HG03432 (cell line): ENCODE results near the gene NEDD9.
A peak's percentile ranks its signal among the peaks of the same experiment; 100 is the strongest.

Experiments used
- ATAC-seq: cut with Tn5 transposase; IDR thresholded peaks from one replicate; pipeline ENCODE4 v1.9.1; 2021; ENCODE audit warnings: mild to moderate bottlenecking, moderate library complexity; ENCODE audit not compliant: unreplicated experiment

NEDD9 gene

DNA sequence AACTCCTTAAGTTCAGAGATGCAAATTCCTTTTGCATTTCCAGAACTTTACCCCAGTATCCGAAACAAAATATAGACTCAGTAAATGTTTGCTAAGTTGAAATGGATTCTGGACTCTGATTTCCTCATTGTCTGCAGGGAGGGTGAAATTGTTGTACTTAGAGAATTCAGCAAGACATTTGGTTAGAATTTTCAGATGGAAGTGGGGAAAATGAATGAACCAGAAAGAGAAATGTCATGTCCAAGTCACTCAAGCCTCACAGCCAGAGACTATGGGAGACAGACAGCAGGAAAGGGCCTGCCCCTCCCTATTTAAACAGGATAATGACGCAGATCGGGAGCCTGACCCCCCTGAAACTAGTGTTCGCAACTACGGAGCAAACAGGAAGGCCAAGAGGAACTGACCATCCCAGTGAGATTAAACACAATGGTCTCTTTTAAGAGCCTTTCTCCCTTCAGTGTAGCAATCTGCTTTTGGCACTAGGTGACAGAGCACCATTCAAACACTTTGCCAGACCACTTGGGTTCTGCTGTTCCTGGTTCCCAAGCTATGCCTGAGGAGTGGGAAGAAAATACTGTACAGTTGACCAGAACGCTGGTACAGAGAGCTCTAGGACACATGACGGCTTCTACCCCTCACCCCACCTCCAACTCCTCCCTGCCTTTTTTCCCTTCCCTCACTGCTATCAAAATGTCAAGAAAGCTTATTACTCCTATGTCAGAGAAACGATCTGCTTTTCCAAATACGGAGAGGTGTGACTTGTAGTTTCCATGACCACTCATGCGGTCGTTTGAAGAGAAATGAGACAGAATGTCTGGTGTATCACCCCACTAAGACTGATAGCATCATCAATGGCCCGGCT is 13.7 kb downstream of the NEDD9 start:
- ATAC-seq = no peak

DNA sequence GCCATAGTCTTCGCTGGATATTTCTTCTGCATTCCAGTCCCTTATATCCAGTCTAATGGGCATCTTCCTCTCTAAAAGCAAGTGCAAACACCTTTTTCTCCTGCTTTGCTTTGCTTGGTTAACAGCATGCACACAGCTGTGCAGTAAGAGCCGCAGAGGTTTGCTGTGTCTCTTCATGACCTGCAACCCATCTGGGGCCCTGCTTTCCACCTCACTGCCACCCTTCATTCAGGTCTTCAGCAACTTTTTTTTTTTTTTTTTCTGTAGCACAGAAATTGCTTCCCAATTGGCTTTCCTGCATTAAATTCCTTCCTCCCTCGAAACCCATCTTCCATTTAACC is 14.4 kb downstream of the NEDD9 start:
- ATAC-seq = no peak

DNA sequence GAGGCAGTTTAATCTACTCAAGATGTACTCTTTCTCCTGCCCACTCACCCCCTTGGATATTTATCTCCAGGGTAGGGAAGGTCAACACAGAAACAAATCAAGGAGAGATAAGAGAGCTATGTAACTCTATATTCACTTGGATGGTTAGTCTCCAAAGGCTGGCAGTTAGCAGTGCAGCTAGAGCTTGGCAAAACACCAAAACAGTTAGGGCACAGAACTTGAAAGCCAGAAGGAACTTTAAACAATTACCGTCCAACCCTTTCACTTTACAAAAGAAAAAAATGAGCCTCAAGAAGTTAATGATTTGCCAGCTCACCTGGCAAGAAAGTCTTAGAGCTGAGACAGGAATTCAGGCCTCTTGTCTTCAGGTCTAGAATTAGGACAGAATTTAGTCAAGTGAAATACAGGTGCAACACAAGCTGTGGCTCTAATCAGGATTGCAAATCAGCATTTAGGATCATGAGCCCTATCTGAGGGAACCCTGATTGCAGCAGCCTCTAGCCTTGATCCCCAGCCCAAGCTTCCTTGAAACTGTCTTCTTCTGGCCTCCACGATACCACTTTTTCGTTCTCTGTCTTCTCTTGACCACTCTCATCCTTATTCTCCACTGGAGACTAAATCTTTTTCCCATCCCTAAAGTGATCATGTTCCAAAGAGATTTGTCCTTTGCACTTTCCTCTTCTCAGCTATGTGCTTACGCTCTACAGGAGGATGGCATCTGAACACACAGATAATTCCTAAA is 14.9 kb downstream of the NEDD9 start:
- peak; percentile 61 for ATAC-seq

DNA sequence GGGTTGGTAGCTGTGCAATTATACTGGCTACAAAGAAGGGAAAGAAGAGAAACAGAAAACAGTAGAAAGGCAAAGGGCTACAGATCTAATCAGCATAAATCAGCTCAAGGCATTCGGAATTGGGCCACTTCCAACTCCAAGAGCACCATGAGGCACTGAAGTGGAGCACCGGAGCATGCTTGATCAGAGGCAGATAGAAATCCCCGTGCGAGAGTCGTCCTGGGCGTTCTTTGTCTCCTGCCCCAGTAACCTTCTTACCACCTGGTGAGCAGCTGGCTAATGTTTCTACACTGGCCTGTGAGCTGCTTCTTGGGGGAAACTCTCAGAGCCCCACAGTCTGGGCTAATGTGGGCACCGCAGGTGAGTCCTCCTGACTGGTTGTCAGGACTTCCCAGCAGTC is 16.7 kb downstream of the NEDD9 start:
- no peak for ATAC-seq

DNA sequence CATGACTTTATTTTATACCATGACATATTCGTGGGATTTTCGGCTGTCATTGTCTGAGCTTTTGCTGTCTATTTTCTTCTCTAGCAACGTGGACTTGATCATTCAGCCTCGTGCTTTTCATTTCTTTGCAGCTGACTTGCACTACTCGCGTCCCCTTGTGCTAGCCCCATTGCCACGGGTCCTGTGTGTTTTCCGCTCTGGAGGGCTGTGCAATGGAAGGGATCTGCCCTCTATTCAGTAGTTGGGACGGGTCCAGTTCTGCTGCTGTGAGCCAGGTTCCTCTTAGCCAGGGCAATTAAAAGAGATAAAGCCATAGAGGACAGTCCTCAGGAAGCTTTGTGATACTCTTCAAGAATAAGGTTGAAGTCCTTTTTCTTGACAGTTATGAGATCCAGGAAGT is 17.6 kb downstream of the NEDD9 start:
- no peak for ATAC-seq

DNA sequence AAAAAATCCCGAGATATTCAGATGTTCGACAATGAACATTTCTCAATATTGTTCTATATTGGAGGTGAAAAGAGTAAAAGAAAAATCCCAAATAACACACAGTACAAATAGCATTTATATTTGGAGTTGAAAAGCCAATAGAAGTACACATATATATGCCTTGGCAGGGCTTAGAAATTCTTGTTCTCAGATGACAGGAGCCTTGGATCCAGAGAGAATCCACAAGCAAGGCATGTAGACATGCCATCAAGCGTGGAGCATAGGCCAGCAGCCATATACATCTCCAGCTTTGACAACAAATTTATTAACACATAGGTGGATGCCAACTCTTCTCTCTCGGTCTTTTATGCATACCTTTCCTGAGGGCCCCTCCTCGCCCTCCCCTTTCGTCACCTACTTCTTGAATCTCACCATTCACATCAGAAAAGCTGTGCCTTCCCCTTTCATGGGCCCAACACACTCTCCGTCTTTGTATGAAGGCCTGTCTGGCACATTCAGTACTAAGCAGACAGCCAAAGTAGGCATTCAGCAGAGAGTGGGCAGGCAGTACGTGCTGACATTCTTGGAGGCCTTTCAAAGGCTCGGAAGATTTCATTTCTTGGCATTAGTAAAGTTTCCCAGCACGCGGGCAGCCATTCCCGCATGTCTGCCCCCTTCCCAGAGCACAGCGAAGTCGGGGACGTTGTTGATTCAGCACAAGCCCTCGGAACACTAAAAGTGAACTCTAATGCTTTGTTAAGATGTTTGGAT is 18.2 kb downstream of the NEDD9 start:
- no peak for ATAC-seq

DNA sequence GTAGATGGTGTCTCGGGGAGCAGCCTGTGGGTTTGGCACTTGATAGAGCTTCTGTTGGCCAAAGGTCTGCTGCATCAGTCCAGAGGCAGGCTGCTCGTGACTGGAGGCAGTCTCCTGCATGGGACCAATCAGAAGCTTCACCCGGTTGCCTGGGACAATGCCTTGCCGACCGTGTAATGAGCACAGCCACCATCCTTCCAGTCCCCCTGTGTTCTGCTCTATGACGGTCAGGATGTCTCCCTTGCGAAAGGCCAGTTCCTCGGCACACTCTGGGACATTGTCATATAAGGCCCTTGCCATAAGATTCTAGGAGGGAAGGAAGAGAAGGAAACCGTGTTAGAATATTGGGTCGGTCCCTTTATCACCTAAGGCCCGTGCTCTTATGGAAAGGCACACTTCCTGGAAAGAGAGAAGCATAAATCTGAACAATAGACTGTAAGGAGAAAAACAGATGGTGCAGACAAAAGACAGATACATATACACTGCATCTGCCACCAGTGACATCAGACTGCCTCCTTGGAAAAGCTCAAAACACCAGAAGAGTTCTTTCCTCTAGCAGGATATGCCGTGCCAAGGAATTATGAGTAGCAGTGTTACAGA is 18.9 kb downstream of the NEDD9 start:
- no peak for ATAC-seq

DNA sequence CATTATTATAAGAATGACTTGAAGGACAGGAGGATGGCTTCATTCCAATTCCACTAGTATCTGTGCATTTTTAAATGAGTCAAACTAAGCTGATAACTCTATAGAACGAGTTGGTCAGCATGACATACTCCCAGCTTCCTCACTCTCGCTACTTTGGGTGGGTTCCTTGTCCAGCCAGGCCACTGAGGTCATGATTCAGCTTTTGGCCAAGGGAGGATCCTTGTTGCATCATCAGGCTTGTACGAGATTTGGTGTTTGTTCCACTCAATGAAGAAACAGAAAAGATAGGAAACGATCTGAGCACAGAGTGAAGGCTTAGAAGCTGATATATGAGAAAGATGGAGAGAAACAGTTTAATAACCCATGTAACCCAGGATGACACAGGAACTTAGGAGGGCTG is 19.8 kb downstream of the NEDD9 start:
- ATAC-seq = no peak

DNA sequence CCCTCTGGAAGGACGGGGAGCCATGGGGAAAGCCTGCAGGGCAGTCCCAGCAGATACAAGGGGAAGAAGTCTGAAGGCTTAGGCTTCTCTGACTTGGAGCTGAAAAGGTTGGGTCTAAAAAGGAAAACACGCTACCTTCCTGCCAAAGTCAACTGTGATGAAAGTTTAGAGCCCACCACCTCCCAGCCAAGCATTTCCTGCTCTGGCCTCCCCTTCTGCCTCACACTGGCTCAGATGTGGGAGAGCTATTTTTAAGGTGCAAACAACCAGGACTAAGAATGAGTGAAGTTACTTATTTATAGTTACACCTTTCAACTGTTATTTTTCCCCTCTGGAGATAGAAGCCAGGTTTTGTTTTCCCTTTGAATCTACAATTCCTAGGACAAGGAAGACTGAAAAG is 21.2 kb downstream of the NEDD9 start:
- no peak for ATAC-seq

DNA sequence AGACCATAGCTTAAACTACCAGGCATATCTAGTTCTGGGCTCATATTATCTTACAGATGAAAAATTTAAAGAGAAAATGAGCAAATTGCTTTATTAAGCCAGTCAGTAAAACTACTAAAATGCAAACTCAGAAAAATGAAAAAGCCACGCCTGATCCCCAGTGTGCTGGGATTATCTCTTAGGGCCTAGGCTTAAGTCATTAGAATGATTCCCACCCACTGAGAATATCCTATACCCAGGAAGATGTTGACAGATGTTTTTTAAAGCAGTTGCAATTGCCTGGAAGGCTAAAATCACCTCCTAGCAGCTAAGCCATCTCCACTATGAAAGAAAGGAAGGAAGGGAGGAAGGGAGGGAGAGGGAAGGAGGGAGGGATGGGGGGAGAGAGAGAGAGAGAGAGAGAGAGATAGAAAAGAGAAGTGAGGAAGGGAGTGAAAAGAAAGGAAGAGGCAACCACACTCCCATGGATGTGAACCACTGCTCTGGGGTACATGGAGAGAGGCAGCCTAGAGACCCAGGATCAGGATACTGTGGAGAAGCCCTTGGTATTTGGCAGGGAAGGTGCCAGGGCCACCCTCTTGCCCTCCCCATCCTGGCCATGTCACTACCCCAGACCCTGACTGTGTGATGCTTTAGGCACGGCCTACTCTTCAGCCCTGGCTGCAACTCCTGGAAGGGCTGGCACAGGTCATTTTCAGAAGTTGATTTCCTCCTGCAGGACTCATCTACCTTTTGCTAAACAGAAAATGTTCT is 21.9 kb downstream of the NEDD9 start:
- no peak for ATAC-seq

DNA sequence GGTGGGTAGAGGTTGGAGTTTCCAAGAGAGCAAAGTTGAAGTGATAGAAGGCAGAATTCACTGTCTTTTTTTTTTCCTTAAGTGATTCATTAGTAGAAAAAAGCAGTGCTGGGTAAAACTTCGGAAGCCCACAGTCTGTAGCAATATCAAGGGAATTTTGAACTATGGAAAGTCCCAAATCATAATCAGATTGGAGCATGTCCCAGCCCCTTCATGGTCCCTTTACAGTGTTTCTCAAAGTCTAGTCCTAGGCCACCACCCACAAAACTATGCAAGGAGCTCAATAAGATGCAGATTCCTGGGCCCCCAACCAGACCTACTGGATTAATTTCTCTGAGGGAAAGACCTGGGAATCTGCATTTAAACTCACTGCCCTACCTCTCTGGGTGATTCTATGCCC is 22.6 kb downstream of the NEDD9 start:
- ATAC-seq = no peak

DNA sequence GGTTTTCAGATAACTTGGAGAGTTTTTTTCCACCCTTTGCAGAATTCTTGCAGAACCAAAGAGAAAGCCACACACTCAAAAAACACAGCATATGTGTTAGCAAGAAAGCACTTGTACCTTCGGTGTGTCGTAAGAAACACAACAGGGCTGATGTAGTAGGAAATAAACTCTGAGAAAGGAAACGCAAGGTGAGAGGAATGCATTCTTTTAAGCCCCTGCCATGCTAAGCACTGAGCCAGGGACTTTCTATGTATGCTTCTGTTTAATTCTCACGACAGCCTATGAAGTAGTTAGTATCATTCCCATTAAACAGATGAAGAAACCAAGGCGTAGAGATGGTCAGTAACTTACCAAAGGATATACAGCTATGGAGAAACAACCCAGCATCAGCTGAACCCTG is 23.1 kb downstream of the NEDD9 start:
- ATAC-seq = no peak

DNA sequence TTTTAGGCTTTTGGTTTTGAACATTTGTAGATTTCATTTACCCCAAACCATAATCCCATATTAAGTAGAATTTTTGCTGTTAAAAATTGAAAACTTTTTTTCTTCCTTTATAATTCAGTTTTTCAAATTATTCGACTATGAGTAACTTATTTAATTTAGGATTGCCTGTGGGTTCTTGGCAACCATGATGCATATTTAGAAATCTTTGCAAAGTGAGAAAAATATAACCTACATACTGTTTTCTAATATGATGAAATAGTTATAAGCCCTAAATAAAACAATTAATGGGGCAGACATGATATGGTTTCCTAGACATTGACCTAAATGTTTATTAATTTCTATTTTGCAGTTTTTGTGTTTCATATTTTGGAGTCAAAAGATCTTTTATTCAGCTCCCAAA is 23.6 kb downstream of the NEDD9 start:
- ATAC-seq = no peak

DNA sequence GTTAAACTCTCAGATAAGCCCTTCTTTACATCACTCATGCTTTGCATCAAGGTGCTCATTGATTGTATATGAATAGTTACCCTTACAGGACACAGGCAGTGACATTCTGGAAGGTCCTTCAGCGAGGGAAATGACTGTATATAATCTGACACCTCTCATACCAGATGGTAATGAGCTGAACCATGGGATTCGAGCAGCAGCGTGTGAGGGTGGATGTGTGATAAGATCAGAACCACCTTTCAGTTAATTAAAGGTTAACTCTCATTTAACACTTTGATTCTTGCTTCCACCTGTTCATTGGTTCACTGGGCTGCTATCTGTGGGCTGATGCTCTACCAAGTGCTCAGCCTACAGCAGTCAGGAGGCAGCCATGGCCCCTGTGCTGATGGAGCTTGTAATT is 24.2 kb downstream of the NEDD9 start:
- ATAC-seq = no peak

DNA sequence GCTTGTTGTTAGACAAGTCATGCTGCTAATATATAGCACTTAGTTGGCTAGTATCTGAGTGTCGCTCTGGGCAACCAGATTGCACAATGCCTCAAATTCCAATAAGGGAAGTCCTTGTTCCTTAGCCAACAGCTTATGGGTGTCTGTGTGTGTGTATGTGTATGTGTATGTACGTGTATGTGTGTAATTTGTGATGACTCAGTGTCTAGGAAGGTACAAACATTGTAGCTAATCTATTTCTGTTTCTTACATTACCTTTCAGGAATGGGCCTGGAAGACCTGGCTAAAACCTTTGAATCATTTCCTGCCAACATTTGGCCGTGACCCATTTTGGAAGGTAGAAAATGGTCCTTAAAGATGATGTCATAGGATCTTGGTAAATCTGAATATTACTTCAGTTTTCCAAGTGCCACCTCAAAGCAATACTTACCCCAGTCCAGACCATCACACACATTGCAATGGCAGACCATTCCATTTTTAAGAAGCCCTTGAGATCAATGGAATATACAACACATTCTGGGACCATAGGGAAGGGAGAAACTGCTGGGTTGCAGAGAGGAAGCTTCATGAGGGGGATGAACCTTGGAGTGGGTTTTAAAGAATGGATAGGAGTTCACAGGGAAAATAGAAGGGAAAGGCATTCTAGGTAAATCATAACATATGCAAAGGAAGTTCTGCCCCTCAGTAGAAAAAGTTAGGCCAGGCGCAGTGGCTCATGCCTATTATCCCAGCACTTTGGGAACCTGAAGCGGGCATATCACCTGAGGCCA is 25.1 kb downstream of the NEDD9 start:
- ATAC-seq = no peak

DNA sequence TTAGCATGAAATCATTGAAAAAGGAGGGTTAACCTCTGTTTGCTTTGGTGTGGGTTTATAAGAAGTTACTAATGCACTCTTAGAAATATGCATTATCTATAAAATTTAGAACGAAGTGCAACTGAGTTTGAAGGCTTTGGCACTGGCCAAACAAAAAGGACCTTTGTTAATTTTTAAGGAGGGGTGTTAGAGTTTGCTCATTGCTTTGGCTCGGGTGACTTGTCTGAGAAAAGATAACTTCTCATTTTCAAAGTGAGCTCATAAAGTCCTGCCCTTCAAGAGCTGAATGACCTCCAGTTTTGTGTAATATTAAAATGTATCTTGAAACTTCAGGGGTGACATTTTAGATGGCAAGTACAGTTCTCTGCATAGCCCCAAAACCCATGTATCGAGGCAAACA is 25.9 kb downstream of the NEDD9 start:
- no peak for ATAC-seq

DNA sequence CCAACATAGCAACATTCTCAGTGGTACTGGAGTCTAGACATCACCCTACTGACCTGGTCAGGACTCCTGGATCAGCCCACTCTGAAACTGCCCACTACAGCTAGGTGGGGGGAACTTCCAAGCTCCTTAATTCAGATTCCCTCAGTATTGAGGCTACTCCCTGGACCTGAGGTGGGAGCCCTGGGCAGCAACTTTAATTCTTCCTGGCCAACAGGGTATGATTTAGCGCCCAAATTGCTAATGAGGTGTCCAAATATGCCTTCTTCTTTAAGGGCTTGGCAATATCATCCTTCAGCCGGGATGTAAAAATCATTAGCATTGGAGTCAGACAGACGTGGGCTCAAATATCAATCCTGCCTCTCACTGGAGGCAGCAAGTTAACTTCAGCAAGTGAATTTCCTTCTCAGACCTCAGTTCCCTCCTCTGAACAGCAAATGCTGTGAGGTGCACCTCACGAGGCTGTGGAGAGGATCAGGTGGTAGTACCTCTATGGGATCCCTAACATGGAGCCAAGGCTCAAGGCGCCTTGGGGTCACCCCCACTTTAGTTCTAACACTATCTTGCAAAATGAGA is 27.6 kb downstream of the NEDD9 start:
- ATAC-seq = no peak

DNA sequence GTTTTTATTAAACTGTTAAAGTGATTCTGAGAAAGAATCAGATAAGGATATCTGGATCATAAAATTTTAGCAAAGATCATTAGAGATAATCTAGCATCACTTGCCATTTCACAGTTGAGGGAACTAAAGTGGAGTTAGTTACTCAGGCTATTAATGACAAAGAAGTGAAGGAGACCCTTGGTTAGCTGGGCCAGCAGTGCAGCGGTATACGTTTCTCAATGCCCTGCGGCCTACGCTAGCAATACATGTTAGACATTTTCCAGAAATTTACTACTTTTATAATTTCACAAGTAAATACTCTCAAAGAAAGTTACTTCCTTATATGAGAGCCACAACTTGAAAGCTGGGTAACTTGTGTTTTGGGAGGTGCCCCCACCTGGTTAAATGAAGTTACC is 28.5 kb downstream of the NEDD9 start:
- ATAC-seq = no peak

DNA sequence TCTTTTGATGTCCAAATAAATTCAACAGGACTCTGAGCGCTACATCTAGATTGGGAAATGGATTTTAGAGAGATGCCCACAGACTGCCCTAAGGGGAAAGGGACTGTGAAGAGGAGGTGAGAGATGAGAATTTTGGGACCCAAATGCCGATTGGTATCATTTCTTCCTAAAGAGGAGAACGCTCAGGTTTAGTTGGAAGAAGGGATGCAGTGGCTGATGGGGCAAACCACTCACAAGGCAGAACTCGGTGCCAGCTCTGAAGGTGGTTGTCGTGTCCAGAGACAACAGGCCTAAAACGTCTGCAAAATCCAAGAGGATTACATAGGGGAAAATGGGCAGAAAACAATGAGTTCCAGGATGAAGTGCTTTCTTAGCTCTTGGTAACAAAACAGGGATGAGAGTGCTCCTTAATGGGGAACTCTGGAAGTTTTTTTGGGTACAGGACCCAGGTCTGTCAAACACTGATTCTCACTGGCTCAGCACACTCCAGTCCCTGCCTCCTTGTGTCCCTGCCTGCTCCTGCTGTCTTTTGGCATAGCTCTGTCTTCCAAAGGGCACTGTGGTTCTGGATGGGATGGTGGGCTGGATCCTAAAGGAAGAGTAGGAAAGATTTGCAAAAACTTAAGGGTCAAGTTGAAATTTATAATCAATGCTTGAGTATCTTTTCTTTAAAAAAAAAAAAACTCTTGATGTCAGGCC is 29.0 kb downstream of the NEDD9 start:
- ATAC-seq = no peak
